ENCODE measurements around the gene FMN2. TPM values are rescaled to one million over a fixed set of nuclear protein-coding genes. Genes with fewer than 3 reads are reported as not detected.

The FMN2 gene
- total RNA-seq, 3 donors from 2014 or later (not counting 1 experiment from before 2014, with no cell fraction given), result not detected

GRCh38 chr1:240294566-240294965 lies 202.9 kb downstream of the FMN2 start:
- H3K27me3 ChIP-seq (ENCODE audit: control insufficient read depth, insufficient read depth, low read length), result no peaks in the 10 kb centered on the region
- WGBS (ENCODE audit: insufficient coverage), result 43% methylated on average over 3 of the region's 3 CpGs
- no peaks in the 10 kb centered on the region for H3K4me1 Mint-ChIP-seq
- H3K27ac Mint-ChIP-seq, result no peak overlapping the region
- H3K4me3 Mint-ChIP-seq, result no peak overlapping the region
- ATAC-seq, result no peak
- H3K4me1 ChIP-seq (ENCODE audit: control insufficient read depth, insufficient read depth, low read length), result no peaks in the 10 kb centered on the region
- H3K9me3 Mint-ChIP-seq, result peaks cover 2 to 4% of the 10 kb centered on the region in 2 donors
- no peak overlapping the region for H3K27ac ChIP-seq (ENCODE audit: low read length)
- DNase-seq, result no peak
- intact Hi-C loops (cut with micrococcal nuclease), result no loop called here
- H3K36me3 Mint-ChIP-seq, result no peaks in the 10 kb centered on the region
- TF ChIP-seq, protein P1, sequence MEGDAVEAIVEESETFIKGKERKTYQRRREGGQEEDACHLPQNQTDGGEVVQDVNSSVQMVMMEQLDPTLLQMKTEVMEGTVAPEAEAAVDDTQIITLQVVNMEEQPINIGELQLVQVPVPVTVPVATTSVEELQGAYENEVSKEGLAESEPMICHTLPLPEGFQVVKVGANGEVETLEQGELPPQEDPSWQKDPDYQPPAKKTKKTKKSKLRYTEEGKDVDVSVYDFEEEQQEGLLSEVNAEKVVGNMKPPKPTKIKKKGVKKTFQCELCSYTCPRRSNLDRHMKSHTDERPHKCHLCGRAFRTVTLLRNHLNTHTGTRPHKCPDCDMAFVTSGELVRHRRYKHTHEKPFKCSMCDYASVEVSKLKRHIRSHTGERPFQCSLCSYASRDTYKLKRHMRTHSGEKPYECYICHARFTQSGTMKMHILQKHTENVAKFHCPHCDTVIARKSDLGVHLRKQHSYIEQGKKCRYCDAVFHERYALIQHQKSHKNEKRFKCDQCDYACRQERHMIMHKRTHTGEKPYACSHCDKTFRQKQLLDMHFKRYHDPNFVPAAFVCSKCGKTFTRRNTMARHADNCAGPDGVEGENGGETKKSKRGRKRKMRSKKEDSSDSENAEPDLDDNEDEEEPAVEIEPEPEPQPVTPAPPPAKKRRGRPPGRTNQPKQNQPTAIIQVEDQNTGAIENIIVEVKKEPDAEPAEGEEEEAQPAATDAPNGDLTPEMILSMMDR (IDR thresholded peaks at IDR 0.05), result no peak
- no peaks in the 10 kb centered on the region for H3K36me3 ChIP-seq (ENCODE audit: control insufficient read depth, insufficient read depth, low read length)
- no peaks in the 10 kb centered on the region for H3K27me3 Mint-ChIP-seq (ENCODE audit: low read depth in 2 of 2)
- H3K9me3 ChIP-seq (ENCODE audit: control insufficient read depth, insufficient read depth, low read length), result no peaks in the 10 kb centered on the region
- H3K4me3 ChIP-seq (ENCODE audit: low read length), result no peak overlapping the region

GRCh38 chr1:240295811-240296210 lies 204.1 kb downstream of the FMN2 start:
- intact Hi-C loops (cut with micrococcal nuclease), result no loop called here
- Mint-ChIP-seq H3K4me3 (no peak overlapping the region), H3K27ac (no peak overlapping the region), H3K9me3 (peaks cover 4 to 6% of the 10 kb centered on the region in 2 donors), H3K4me1 (no peaks in the 10 kb centered on the region), H3K36me3 (no peaks in the 10 kb centered on the region), H3K27me3 (ENCODE audit: low read depth in 2 of 2) (no peaks in the 10 kb centered on the region)
- Histone ChIP-seq H3K27ac (ENCODE audit: low read length) (no peak overlapping the region), H3K9me3 (ENCODE audit: control insufficient read depth, insufficient read depth, low read length) (no peaks in the 10 kb centered on the region), H3K27me3 (ENCODE audit: control insufficient read depth, insufficient read depth, low read length) (no peaks in the 10 kb centered on the region), H3K4me1 (ENCODE audit: control insufficient read depth, insufficient read depth, low read length) (no peaks in the 10 kb centered on the region), H3K4me3 (ENCODE audit: low read length) (no peak overlapping the region), H3K36me3 (ENCODE audit: control insufficient read depth, insufficient read depth, low read length) (no peaks in the 10 kb centered on the region)
- no peak for ATAC-seq
- TF ChIP-seq, protein P1 (IDR thresholded peaks at IDR 0.05), result no peak
- WGBS (ENCODE audit: insufficient coverage), result 54% methylated on average over 2 of the region's 2 CpGs
- no peak for DNase-seq

DNA sequence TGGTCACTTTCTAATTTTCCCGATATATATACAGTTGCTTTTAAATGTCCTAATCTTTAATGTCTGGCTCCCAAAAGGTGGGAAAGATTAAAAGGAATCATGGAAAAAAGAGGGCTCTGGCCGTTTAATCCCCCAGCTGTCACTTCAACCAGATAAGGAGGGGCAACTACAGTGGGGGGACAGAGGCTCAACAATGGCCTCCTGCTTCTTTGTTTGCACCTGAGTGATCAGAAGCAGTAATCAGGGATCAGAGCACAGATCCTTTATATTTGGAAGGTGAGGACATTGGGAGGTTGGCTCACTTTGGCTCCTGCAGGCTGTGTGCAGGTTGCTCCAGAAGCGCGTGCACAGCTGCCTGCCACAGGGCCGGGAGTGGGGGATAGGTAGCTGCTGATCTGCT lies 212.8 kb downstream of the FMN2 start:
- Histone ChIP-seq H3K27ac (ENCODE audit: low read length) (no peak overlapping the region), H3K4me3 (ENCODE audit: low read length) (no peak overlapping the region), H3K4me1 (ENCODE audit: control insufficient read depth, insufficient read depth, low read length) (no peaks in the 10 kb centered on the region), H3K27me3 (ENCODE audit: control insufficient read depth, insufficient read depth, low read length) (no peaks in the 10 kb centered on the region), H3K36me3 (ENCODE audit: control insufficient read depth, insufficient read depth, low read length) (no peaks in the 10 kb centered on the region), H3K9me3 (ENCODE audit: control insufficient read depth, insufficient read depth, low read length) (no peaks in the 10 kb centered on the region)
- H3K27ac Mint-ChIP-seq, result no peak overlapping the region
- ATAC-seq, result no peak
- H3K36me3 Mint-ChIP-seq, result no peaks in the 10 kb centered on the region
- 80% methylated on average over 5 of the region's 5 CpGs for WGBS (ENCODE audit: insufficient coverage)
- peaks cover 4 to 10% of the 10 kb centered on the region in 2 donors for H3K9me3 Mint-ChIP-seq
- intact Hi-C loops (cut with micrococcal nuclease), result no loop called here
- no peak for DNase-seq
- TF ChIP-seq, protein P1 (IDR thresholded peaks at IDR 0.05), result no peak
- H3K4me3 Mint-ChIP-seq, result no peak overlapping the region
- no peaks in the 10 kb centered on the region for H3K27me3 Mint-ChIP-seq (ENCODE audit: low read depth in 2 of 2)
- H3K4me1 Mint-ChIP-seq, result no peaks in the 10 kb centered on the region

GRCh38 chr1:240306673-240307072 lies 215.0 kb downstream of the FMN2 start:
- no peak overlapping the region for H3K4me3 ChIP-seq (ENCODE audit: low read length)
- peaks cover 2 to 7% of the 10 kb centered on the region in 2 donors for H3K9me3 Mint-ChIP-seq
- no peaks in the 10 kb centered on the region for H3K36me3 ChIP-seq (ENCODE audit: control insufficient read depth, insufficient read depth, low read length)
- no peaks in the 10 kb centered on the region for H3K9me3 ChIP-seq (ENCODE audit: control insufficient read depth, insufficient read depth, low read length)
- TF ChIP-seq, protein P1 (IDR thresholded peaks at IDR 0.05), result no peak
- no peaks in the 10 kb centered on the region for H3K27me3 Mint-ChIP-seq (ENCODE audit: low read depth in 2 of 2)
- no peak overlapping the region for H3K4me3 Mint-ChIP-seq
- no peak for DNase-seq
- no peaks in the 10 kb centered on the region for H3K36me3 Mint-ChIP-seq
- H3K4me1 ChIP-seq (ENCODE audit: control insufficient read depth, insufficient read depth, low read length), result no peaks in the 10 kb centered on the region
- H3K27ac ChIP-seq (ENCODE audit: low read length), result no peak overlapping the region
- H3K27me3 ChIP-seq (ENCODE audit: control insufficient read depth, insufficient read depth, low read length), result no peaks in the 10 kb centered on the region
- H3K4me1 Mint-ChIP-seq, result no peaks in the 10 kb centered on the region
- no peak overlapping the region for H3K27ac Mint-ChIP-seq
- intact Hi-C loops (cut with micrococcal nuclease), result no loop called here
- 80% methylated on average over 1 of the region's 2 CpGs for WGBS (ENCODE audit: insufficient coverage)
- ATAC-seq, result no peak
